ENCODE measurements around the gene CROCC.

- TF ChIP-seq, protein P1, sequence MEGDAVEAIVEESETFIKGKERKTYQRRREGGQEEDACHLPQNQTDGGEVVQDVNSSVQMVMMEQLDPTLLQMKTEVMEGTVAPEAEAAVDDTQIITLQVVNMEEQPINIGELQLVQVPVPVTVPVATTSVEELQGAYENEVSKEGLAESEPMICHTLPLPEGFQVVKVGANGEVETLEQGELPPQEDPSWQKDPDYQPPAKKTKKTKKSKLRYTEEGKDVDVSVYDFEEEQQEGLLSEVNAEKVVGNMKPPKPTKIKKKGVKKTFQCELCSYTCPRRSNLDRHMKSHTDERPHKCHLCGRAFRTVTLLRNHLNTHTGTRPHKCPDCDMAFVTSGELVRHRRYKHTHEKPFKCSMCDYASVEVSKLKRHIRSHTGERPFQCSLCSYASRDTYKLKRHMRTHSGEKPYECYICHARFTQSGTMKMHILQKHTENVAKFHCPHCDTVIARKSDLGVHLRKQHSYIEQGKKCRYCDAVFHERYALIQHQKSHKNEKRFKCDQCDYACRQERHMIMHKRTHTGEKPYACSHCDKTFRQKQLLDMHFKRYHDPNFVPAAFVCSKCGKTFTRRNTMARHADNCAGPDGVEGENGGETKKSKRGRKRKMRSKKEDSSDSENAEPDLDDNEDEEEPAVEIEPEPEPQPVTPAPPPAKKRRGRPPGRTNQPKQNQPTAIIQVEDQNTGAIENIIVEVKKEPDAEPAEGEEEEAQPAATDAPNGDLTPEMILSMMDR (IDR thresholded peaks at IDR 0.05) = no peak
- TF ChIP-seq POLR2A (IDR thresholded peaks at IDR 0.05) (no peak), EP300 (IDR thresholded peaks at IDR 0.05; ENCODE audit: low read depth) (no peak)
These were observed 43.8 kb downstream of the CROCC start for GRCh38 chr1:16965486-16966067.

Data from transverse colon (tissue), 3 donors.